Measurements from ENCODE around the gene CST9.
"Not testable (repeated sequence)": the region's sequence is repeated elsewhere in the genome, so short reads cannot be mapped to it uniquely, and the experiment has no call there.

Gene CST9

GRCh38 chr20:23637282-23638221 lies 31.8 kb upstream of the CST9 start, which contains the start of gene CST3:
CST3 (minus strand) TSS chr20:23637955; CDS start chr20:23637862, 93 bp downstream.
- DNase-seq (ENCODE audit: low spot score), result peak; percentile 91

- no peak for DNase-seq (ENCODE audit: low spot score)
These were observed 31.2 kb upstream of the CST9 start for GRCh38 chr20:23636908-23637281.

DNA sequence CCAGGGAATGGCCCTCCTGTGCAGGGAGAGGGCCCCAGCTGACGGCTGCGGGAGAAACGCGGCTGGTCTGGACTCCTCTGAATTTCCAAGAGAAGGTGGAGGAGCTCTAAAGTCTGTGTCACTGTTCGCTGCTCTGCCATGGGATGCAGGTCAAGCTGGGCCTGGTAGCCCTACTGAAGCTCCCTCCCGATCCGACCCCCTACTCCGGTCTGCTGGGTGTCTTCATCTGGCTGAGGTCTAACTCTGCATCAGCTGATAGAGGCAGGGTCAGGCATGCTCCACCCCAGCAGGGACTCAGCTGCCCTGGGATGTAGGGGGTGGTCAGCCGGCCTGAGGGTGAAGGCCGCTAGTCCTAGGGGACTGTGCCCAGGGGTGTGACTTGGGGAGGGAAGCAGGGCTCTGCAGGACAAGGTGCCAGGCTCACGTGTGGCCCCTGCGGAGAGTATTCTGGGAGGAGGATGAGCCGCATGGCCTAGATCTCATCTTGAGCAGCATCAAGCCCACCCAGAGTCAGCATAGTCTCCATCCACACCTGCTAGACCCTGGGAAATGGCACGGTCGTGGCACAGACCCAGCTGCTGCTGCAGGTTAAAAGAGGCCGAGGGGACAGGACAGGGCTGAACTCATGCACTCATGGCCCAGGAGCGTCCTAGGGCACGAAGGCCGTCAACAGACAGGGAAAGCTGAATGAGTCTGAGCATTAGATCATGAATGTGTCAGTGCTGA lies 30.6 kb upstream of the CST9 start:
- DNase-seq (ENCODE audit: low spot score), result no peak

DNA sequence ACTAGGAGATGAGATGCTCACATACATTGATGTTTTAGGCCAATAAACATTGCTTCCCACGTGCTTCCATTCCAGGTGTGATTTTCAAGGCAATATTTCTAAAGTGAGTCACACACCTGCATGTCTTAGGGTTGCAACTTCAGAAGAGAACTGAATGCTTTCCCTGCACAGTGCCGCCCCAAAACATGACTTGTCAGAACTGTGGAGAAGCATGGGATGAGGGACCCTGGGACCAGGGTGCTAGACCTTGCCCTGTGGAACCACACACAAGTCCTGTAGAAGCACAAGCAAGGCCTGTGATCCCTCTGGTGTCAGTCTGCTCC lies 30.0 kb upstream of the CST9 start:
- not testable (repeated sequence) for DNase-seq (ENCODE audit: low spot score)

DNA sequence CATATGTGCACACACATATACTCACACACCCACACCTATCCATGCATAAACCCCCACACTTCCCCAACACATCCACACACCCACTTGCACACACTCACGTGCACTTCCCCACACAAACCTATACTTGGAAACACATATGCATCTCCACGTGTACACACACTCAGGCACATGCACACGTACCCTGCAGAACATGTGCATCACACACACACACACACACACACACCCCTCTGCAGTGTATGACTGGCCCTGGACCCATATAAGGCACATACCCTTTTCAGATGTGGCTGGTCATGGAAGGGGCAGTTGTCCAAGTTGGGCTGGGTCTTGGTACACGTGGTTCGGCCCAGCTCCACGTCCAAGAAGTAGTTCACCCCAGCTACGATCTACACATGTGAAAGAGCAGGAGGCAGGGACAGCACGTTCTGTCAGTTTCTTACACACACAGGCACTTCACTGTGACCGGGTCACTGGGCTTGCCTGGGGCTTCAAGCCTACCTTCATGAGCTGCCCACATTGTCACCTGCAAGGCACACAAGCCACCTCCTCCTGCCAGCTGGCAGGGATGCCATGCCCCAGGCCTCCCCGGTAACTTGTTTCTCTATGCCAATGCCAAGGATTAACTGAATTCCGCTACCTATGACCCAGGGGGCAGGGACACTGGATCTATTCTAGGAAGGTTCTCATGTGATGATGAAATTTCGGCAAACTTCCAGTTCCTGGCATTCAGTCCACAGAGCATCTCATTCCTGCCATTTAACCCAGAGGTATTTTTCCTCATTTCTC lies 29.5 kb upstream of the CST9 start:
- peak; percentile 7 for DNase-seq (ENCODE audit: low spot score)

DNA sequence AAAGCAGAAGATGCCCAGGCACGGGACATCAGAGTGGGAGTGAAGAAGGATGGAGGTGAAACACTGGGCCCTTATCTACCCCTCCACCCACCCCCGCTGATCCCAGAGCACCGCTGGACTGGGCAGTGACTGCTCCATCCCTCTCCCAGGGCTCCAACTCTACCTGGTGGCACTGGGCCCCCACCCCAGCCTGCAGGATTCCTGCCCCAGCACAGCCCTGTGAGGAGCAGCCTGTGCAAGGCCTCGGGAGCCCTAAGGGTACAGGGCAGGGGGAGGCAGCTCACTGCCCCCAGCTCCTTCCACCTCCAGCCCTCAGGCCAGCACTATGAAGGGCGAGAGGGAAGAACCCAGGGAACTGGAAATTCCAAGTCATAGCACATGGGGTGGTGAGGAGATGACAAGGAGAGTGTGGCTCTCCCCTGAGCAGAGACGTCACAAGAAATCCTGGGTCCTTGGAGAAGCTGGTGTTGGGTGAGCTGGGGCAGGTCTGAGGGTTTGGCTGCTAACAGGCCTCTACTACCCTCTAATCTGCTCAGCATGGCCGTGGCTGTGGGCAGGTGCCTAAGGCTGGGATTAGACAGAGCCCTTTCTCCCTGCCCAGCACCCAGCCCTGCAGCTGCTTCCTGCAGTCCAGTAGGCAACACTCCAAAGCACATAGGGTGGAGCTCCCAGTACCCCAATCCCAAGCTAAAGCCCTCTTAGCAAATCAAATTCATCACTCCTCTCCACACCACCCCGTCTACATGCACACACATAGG lies 28.5 kb upstream of the CST9 start:
- no peak for DNase-seq (ENCODE audit: low spot score)

DNA sequence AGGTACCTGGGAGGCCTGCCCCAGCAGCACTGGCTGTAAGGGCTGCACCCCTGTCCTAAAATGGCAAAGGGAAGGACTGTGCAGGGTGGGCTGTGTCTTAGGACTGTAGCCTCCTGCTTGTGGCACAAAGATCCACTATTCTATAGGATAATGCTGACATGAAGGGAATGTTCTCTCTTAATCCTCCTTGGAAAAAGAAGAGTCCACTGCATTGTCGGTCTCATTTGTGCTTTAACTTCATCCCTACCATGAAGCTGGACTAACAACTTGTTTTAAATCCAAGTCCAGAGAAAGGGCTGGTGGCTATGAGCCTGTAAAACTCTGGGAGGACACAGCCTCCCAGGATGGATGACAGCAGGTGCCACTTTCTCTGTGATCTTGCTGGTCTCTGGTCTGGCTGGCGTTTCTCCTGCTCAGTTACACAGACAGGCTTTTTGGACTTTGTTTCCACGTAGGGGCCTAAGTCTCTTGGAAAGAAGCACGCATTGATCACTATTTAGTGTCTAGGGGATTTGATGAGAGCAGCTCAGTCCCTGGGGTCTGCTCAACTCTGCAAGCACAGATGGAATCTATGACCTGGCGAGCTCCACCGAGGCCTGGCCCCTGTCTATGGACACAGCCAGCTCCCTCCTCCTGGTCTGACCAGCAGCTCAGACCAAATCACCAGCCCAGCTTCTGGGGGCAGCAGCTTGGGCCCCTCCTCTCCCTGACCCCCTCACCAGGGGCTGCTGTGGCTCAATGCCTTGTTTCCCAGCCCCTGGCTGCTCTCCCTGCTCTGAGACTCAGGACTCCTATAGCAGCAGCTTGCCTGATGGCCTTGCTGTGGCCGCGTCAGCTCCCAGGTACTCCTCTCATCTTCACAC lies 27.2 kb upstream of the CST9 start:
- DNase-seq (ENCODE audit: low spot score), result no peak

- DNase-seq (ENCODE audit: low spot score), result no peak
These were observed 26.4 kb upstream of the CST9 start for GRCh38 chr20:23631981-23632710.

DNA sequence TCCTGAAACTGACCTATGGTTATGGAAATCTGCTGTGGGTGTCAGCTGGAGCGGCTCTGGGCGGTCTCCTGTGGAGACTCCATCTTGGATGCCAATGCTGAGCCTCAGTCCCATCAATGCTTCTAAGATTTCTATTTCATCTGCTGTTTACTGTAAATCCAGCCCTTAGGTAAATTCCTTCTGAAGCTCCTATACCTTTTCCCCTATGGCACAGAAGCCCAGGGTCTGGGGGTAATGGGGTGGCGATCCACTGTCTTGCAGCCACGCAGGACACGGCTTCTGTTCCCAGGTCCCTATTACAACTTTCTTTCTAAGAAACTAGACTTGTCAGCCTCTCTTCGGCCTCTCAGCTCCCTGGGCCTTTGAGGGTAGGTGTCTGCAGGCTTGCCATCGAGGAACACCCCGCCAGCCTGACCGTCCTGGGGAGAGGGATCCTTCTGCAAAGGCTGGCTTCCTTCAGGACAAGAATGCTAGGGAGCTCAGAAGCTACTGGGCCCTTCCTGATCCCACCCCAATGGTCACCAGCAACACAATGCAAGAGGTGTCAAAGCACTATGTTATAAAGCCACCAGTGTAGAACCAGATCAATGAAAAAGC lies 25.6 kb upstream of the CST9 start:
- DNase-seq (ENCODE audit: low spot score), result no peak

- no peak for DNase-seq (ENCODE audit: low spot score)
These were observed 24.7 kb upstream of the CST9 start for GRCh38 chr20:23630392-23630849.

GRCh38 chr20:23629542-23630391 lies 24.1 kb upstream of the CST9 start:
- no peak for DNase-seq (ENCODE audit: low spot score)

DNA sequence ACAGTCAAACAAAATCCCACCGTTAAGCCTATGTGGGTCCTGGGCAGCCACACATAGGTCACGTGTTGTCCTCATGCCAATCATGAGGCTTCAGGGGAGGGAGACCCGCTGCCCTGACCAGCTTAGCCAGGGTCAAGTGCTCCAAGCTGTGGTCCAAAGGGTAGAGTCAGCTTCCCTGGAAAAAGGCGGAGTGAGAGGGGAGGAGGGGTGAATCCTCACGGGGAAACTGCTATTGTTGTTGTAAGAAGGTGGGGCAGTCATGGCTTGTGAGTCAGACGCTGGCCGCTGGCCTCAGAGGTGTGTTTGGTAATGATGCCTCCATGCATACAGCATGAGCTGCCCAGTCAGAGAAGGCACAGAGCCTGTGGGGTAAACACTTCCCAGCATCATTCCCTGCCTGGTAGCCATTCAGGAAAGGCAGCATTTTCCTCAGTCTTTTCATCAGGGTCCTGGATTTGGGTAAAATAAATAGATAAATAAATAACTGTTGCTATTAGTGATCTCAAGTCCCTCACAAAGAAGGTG lies 23.4 kb upstream of the CST9 start:
- no peak for DNase-seq (ENCODE audit: low spot score)

GRCh38 chr20:23628402-23629016 lies 22.8 kb upstream of the CST9 start:
- DNase-seq (ENCODE audit: low spot score), result no peak

DNA sequence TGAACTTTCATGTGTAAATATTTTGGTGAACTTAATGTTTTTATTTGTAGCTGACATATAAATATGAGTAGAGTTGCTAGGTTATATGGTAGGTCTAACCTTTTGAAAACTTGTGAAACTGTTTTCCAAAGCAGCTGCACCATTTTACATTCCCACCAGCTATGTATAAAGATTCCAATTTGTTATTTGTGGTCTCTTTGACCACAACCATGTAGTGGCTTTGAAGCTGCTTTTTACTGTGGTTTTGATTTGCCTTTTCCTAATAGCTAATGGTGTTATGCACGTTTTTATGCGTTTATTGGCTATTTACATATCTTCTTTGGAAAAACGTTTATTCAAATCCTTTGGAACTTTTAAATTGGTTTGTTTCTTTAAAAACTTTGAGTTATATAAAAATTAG lies 21.8 kb upstream of the CST9 start:
- no peak for DNase-seq (ENCODE audit: low spot score)

- DNase-seq (ENCODE audit: low spot score), result no peak
These were observed 20.4 kb upstream of the CST9 start for GRCh38 chr20:23626040-23626620.

- DNase-seq (ENCODE audit: low spot score), result no peak
These were observed 19.7 kb upstream of the CST9 start for GRCh38 chr20:23625236-23625964.

DNA sequence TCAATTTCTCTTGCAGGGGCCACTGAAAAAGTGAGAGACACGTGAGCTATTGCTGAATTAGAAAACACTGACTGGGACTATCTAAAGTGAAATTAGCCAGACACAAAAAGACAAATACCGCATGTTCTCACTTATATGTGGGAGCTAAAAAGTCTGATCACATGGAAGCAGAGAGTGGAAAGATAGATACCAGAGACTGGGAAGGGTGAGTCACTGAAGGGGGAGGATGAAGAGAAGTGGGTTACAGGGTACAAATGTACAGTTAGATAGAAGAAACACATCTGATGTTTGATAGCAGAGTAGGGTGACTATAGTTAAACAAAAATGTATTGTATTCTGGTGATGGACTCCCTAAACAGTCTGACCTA lies 18.6 kb upstream of the CST9 start:
- DNase-seq (ENCODE audit: low spot score), result no peak

Data from D341Med (cell line).